Pancreas (tissue), 10 donors: ENCODE measurements around the gene SRP72. TPM values are rescaled to one million over a fixed set of nuclear protein-coding genes. Genes with fewer than 3 reads are reported as not detected.

Experiments used
- ATAC-seq, 4 donors: fragments of 200-7000 bp; cut with Tn5 transposase; one replicate each; pipeline versions ENCODE4 v1.8.0 to v1.9.1; 2020; ENCODE audit warnings: mild to moderate bottlenecking in 4 of 4, moderate library complexity in 4 of 4
- DNase-seq, 6 donors: peaks; one replicate each; pipeline ENCODE4 v3.0.0-alpha.2; 2020
- FAIRE-seq: peaks from 2 replicates; lab custom pipeline; 2012; peaks lifted over from hg19 to GRCh38; lab: Jason Lieb, UNC
- H3K27ac ChIP-seq, 4 donors: fragments of 200-600 bp; sonication (generic); 1 replicate in 3 of 4; 2 replicates in 1 of 4; pipeline versions ENCODE4 v1.5.0 to v1.8.0; 2020
- H3K27me3 ChIP-seq, 4 donors: fragments of 200-600 bp; one replicate each; pipeline ENCODE4 v1.8.0; 2021
- H3K36me3 ChIP-seq, 3 donors: fragments of 200-600 bp; sonication (generic) in 1 of 3; one replicate each; pipeline versions ENCODE4 v1.5.0 to v1.8.0; 2020 to 2021
- H3K4me1 ChIP-seq, 3 donors: fragments of 200-600 bp; one replicate each; pipeline ENCODE4 v1.8.0; 2021
- H3K4me3 ChIP-seq, 4 donors: fragments of 200-600 bp; sonication (generic) in 2 of 4; one replicate each; pipeline versions ENCODE4 v1.5.0 to v1.8.0; 2020 to 2021
- H3K9me3 ChIP-seq, 4 donors: fragments of 200-600 bp; one replicate each; pipeline ENCODE4 v1.8.0; 2021
- WGBS, 2 donors: extraction: QIAGEN DNeasy Blood & Tissue Kit; methylation state at CpG; one replicate each; pipeline ENCODE4 v1.1.7; 2013; 5-methylcytosine and 5-hydroxymethylcytosine counted together
- intact Hi-C, 3 donors: fragments of 100-400 bp; cut with DNase I; formaldehyde crosslinking; loops; one replicate each; pipeline versions ENCODE4 v1.11.1 to v1.14.2; 2022
- polyA plus RNA-seq, 2 donors: library from polyadenylated mRNA; stranded (reverse); fragments of 200-250 nt; gene quantifications; one replicate each; pipeline ENCODE4 v1.2.3, GENCODE V29; 2013
- total RNA-seq, 6 donors: library from RNA; stranded (reverse); fragmentation: NEBNext Ultra II Directional in 4 of 6; extraction: Animal tissue kit (Norgen Biotek cat#: 25700) in 4 of 6; gene quantifications; one replicate each; pipeline versions ENCODE4 v1.2.1 to v1.2.4, GENCODE V29; 2021 to 2023
- TF ChIP-seq, protein P1 (sequence below), 4 donors: fragments of 200-600 bp; sonication (generic) in 3 of 4; IDR thresholded peaks; one replicate each; pipeline versions ENCODE4 v1.5.0 to v1.8.0; 2021; ENCODE audit warnings: antibody characterized with exemption in 4 of 4
- donor health status: healthy with polysubstance abuse.
- donor health status: DM: no; HTN: no; CAD: no; lungs with moderate emphysema.
- donor health status: DM: no; HTN: no; CAD: no.
- donor health status: control.
- donor health status: control.
- donor health status: Bipolar disorder and iron deficiency.
- donor health status: DM: yes; HTN: yes; CAD: no.
- donor health status: DM: no; HTN: no; CAD: no.
- donor health status: DM: no; HTN: no; CAD: no.
- donor health status: DM: yes; HTN: yes; CAD: no.

SRP72 gene
- total and polyA plus RNA-seq, 8 donors, result 20.8 to 103 (median 64.8) TPM

DNA sequence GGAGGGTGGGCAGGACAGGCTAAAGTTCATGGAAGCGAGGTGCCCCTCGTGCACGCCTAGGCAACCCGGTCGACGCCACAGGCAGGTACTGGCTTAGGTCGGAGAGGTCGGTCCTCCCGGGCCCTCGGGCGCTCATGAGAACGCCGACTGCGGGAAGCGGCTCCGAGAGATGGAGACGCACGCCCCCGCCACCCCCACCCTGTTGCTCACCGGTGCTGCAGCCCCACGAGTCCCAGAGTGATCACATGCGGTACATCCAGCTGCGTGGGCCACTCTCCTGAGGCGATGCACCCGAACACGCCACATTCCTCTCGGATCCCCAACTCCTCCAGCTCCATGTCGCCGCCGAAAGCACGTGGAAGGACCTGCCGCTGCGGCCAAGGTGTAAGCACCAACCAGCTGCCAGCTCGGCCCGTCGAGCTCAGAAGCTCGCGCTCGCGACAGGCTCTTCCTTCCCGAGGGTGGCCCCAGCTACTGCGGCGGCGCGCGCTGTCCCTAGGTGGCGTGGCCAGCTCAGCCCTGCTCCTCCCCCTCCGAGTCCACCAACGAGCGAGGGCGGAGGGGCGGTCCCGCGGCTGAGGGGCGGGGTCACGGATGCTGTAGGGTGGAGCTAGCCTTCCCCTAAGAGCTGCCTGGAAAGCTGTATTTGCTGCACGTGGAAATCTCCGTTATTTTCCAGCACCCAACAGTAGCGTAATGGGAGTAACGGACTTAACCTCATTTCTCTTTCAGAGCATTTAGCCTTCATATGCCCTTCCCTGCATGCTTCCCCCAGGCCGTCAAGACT lies 32.1 kb upstream of the SRP72 start, which contains the start of gene PPAT:
TSS of gene PPAT (minus strand) at position 476 of the 787 bp plus-strand sequence. CDS start at position 338, 138 bp downstream.
- Histone ChIP-seq H3K27me3 (no peaks in the 10 kb centered on the region), H3K27ac (peak within 1 kb of the TSS; percentile 84 to 90 (median 86)), H3K4me3 (peak within 1 kb of the TSS; percentile 53 to 87 (median 76)), H3K4me1 (peaks cover 8 to 14% (median 9%) of the 10 kb centered on the region in 3 donors), H3K9me3 (no peaks in the 10 kb centered on the region), H3K36me3 (no peaks in the 10 kb centered on the region)
- TF ChIP-seq, protein P1, sequence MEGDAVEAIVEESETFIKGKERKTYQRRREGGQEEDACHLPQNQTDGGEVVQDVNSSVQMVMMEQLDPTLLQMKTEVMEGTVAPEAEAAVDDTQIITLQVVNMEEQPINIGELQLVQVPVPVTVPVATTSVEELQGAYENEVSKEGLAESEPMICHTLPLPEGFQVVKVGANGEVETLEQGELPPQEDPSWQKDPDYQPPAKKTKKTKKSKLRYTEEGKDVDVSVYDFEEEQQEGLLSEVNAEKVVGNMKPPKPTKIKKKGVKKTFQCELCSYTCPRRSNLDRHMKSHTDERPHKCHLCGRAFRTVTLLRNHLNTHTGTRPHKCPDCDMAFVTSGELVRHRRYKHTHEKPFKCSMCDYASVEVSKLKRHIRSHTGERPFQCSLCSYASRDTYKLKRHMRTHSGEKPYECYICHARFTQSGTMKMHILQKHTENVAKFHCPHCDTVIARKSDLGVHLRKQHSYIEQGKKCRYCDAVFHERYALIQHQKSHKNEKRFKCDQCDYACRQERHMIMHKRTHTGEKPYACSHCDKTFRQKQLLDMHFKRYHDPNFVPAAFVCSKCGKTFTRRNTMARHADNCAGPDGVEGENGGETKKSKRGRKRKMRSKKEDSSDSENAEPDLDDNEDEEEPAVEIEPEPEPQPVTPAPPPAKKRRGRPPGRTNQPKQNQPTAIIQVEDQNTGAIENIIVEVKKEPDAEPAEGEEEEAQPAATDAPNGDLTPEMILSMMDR (IDR thresholded peaks at IDR 0.05), result peak in 3 of 4 donors; percentile 13 to 27 (median 22)
- ATAC-seq (peak; percentile 89 to 95 (median 90)), DNase-seq (peak; percentile 97 to 99 (median 98)), FAIRE-seq (peak; percentile 83)
- WGBS, 2 donors, result 0 to 1% methylated on average over 61 of the region's 61 CpGs
- intact Hi-C loops, result no loop called here

DNA sequence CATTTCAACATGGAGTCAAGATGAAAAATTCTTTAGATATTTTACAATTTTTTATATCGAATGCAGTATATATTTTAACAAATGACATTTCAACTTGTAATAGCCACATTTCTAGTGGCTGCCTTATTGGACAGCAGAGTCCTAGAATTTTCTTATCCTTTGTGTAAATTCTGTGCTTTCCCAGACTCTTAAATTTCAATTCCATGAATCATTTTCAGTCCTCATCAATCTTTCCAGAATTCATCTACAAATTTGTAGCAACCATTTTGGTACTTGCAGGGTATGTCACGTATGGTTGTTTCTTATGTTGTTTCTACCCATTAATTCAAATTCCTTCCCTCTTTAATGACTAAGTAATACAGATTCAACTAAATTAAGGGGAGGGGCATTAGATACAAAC lies 28.7 kb upstream of the SRP72 start:
- WGBS, 2 donors, result 92 to 95% methylated on average over 2 of the region's 2 CpGs
- TF ChIP-seq, protein P1 (IDR thresholded peaks at IDR 0.05), result no peak
- no peak for ATAC-seq

DNA sequence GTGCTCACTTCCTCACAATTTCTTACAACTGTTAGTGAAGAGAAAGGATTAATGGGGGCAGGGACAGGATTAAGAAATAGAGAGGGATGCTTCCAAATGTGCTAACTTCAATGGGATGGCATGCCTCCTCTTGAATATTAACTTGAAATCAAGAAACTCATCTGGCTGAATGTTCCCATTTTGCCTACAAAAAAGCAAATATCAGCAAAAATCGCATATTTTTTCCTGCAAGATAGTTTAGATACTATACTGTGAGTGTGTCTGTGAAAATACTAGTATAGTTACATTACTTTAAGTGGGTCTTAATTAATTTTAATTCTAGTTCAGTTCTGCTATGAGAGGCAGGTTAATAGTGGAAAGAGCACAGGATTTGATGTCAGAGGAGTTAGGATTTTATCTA lies 26.4 kb upstream of the SRP72 start:
- 86 to 92% methylated on average over 1 of the region's 1 CpG for WGBS, 2 donors
- intact Hi-C loops, result no loop called here

More for the DNA sequence above, 28.7 kb upstream of the SRP72 start:
- no peak for FAIRE-seq
- Histone ChIP-seq H3K9me3 (no peaks in the 10 kb centered on the region), H3K4me3 (no peak overlapping the region), H3K36me3 (peaks cover 0 to 11% (median 9%) of the 10 kb centered on the region in 3 donors), H3K4me1 (peaks cover 7 to 12% (median 9%) of the 10 kb centered on the region in 3 donors), H3K27ac (no peak overlapping the region), H3K27me3 (no peaks in the 10 kb centered on the region)
- DNase-seq, result no peak
- intact Hi-C loops, result no loop called here

DNA sequence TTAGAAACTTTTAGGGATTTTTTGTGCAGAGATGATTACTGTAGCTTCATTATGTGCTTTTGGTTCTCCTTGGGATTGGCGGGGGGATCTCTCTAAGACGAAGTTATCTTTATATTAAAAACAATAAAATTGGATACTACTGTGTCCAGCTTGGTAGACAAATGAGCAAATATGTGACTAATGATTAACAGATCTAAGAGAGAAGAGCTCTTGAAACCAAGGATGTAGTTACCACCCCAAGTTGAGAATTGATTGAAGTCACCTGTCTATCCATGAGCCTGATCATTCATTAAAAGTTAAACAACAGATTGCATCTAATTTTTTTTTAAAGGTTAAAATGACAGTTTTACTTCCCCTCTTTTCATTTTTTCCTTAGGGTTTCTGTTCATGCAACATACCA lies 22.7 kb upstream of the SRP72 start:
- FAIRE-seq (no peak), DNase-seq (no peak), ATAC-seq (no peak)
- 82 to 83% methylated on average over 2 of the region's 2 CpGs for WGBS, 2 donors
- Histone ChIP-seq H3K9me3 (no peaks in the 10 kb centered on the region), H3K4me1 (no peaks in the 10 kb centered on the region), H3K27me3 (no peaks in the 10 kb centered on the region), H3K4me3 (no peak overlapping the region), H3K27ac (no peak overlapping the region), H3K36me3 (peaks cover 0 to 11% (median 9%) of the 10 kb centered on the region in 3 donors)
- intact Hi-C loops, result no loop called here
- TF ChIP-seq, protein P1 (IDR thresholded peaks at IDR 0.05), result no peak

More for the DNA sequence above, 26.4 kb upstream of the SRP72 start:
- H3K4me1 ChIP-seq, result peaks cover 0 to 8% (median 6%) of the 10 kb centered on the region in 3 donors
- no peak overlapping the region for H3K27ac ChIP-seq
- H3K9me3 ChIP-seq, result no peaks in the 10 kb centered on the region
- FAIRE-seq, result no peak
- H3K4me3 ChIP-seq, result no peak overlapping the region
- TF ChIP-seq, protein P1 (IDR thresholded peaks at IDR 0.05), result no peak
- no peaks in the 10 kb centered on the region for H3K27me3 ChIP-seq
- ATAC-seq, result no peak
- DNase-seq, result no peak
- H3K36me3 ChIP-seq, result peaks cover 0 to 11% (median 9%) of the 10 kb centered on the region in 3 donors

DNA sequence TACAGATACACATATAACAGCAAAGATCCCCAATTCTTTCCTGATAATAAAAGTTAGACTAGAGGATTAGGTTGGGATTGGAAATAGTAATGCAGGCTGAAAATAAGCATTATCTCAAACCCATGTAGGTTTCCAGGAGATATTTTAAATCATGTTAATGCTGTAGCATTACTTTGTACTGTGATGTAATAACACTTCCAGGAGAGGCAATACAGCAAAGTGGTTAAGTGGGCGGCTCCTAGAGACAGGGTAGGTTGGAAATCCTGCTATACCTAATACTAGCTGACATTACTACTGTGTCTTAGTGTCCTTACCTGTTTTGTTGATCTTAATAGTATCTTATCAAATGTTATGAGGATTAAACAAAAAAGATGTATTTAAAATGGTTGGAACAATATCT lies 21.7 kb upstream of the SRP72 start:
- Histone ChIP-seq H3K27me3 (no peaks in the 10 kb centered on the region), H3K4me3 (no peak overlapping the region), H3K4me1 (no peaks in the 10 kb centered on the region), H3K9me3 (no peaks in the 10 kb centered on the region), H3K36me3 (peaks cover 0 to 11% (median 9%) of the 10 kb centered on the region in 3 donors), H3K27ac (no peak overlapping the region)
- ATAC-seq, result no peak
- intact Hi-C loops, result no loop called here
- no peak for FAIRE-seq
- TF ChIP-seq, protein P1 (IDR thresholded peaks at IDR 0.05), result no peak
- 90 to 100% methylated on average over 1 of the region's 1 CpG for WGBS, 2 donors
- no peak for DNase-seq
